ENCODE measurements around the gene ROM1.
"Not testable (repeated sequence)": the region's sequence is repeated elsewhere in the genome, so short reads cannot be mapped to it uniquely, and the experiment has no call there.

ROM1 gene, protein sequence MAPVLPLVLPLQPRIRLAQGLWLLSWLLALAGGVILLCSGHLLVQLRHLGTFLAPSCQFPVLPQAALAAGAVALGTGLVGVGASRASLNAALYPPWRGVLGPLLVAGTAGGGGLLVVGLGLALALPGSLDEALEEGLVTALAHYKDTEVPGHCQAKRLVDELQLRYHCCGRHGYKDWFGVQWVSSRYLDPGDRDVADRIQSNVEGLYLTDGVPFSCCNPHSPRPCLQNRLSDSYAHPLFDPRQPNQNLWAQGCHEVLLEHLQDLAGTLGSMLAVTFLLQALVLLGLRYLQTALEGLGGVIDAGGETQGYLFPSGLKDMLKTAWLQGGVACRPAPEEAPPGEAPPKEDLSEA

DNA sequence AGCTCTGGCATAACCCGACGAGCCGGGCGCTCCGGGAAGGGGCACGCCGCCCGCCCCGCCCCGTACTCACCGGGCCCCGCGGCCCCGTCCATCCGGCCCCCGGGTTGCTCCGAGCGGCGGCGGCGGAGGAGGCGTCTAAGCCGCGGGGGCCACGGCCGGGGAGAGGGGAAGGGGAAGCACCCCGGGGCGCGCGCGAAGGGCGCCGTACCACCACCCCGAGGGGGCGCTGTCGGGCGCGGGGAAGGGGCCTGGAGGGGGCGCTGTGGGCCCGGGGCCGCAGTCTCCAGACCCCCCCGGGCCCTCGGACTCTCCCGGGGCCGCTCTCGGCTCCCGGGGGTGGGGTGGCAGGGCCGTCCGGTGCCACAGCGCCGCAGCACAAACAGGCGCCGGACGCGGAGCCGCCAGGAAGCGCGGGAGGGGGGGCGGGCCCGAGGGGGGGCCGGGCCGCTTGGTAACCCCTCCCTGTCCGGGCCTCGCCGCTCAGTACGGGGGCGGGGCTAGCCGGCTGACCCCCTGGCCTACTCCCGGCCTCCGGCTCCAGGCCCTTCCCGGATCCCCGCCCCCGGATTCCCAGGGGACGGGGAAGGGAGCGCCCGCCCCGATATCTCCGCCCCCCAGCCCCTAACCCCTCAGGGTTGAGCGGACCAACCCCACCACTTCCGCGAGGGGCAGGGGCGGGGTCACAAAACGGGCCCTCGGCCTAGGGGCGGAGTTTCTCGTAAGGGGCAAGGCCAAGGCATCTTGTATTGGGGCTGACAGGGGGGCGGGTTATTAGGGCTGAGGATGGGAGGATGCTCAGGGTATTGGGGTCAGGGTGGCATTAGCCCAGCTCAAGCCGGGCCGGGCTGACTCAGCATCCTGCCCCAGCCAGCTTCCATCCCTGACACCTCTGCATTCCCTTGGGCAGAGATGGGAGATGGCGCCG lies at the start of gene ROM1, which contains the start of gene EML3:
TSS of gene ROM1 (plus strand) at position 892 of the 925 bp plus-strand sequence. CDS start at position 917, 25 bp downstream.
TSS of gene EML3 (minus strand) at position 410 of the 925 bp plus-strand sequence. CDS start at position 92, 318 bp downstream.
- Histone ChIP-seq H3K4me1 (ENCODE audit: insufficient read depth, insufficient read length) (peaks cover 28% of the 10 kb centered on the region), H3K27me3 (ENCODE audit: insufficient read depth, insufficient read length) (no peaks in the 10 kb centered on the region), H3K9ac (ENCODE audit: insufficient read length, low read depth) (peak within 1 kb of the TSS; percentile 92), H3K36me3 (ENCODE audit: insufficient read depth, insufficient read length, low read length) (peaks cover 40% of the 10 kb centered on the region), H3K4me3 (ENCODE audit: insufficient read length, low read depth) (peak within 1 kb of the TSS; percentile 78), H3K9me3 (ENCODE audit: insufficient read depth, low read length) (no peaks in the 10 kb centered on the region)
- DNase-seq (ENCODE audit: low read depth, low spot score) = peak; percentile 84
- TF ChIP-seq ZNF274 (IDR thresholded peaks at IDR 0.05; ENCODE audit: low read depth, low read length) = no peak
- no peak for TF ChIP-seq SUZ12 (IDR thresholded peaks at IDR 0.05; ENCODE audit: extremely low read depth, insufficient read depth, insufficient read length)
- no peak for TF ChIP-seq YY1 (IDR thresholded peaks at IDR 0.05; ENCODE audit: insufficient read depth, insufficient read length)

DNA sequence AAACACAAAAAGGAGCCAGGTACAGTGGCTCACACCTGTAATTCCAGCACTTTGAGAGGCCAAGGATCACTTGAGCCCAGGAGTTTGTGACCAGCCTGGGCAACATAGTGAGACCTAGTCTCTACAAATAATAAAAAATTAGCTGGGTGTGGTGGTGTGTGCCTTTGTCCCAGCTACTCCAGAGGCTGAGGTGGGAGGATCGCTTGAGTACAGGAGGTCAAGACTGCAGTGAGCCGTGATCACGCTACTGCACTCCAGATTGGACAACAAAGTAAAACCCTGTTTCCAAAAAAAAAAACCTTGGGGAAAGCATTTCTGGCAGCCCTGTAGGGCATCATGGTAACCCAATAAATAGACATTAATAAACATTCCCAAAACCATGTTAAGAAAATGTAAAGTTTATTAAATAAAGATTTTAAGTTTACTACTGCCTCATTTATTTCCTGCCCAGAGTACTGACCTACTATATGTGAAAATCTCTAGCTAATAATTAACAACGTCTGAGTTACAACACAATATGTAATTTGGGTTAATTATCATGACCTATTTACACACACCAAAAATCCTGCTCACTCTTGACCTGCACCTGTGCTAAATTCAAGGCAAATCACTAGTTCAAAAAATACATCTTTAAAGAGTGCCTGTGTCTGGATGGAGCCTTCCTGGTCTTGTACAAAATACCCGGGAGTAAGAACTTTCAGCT lies 47.8 kb upstream of the ROM1 start:
- Histone ChIP-seq H3K4me1 (ENCODE audit: insufficient read depth, insufficient read length) (peaks cover 6% of the 10 kb centered on the region), H3K4me3 (ENCODE audit: insufficient read length, low read depth) (no peak overlapping the region), H3K27me3 (ENCODE audit: insufficient read depth, insufficient read length) (no peaks in the 10 kb centered on the region), H3K9ac (ENCODE audit: insufficient read length, low read depth) (no peak overlapping the region), H3K36me3 (ENCODE audit: insufficient read depth, insufficient read length, low read length) (peaks cover 82% of the 10 kb centered on the region), H3K9me3 (ENCODE audit: insufficient read depth, low read length) (no peaks in the 10 kb centered on the region)
- no peak for DNase-seq (ENCODE audit: low read depth, low spot score)
- TF ChIP-seq SUZ12 (IDR thresholded peaks at IDR 0.05; ENCODE audit: extremely low read depth, insufficient read depth, insufficient read length) (no peak), ZNF274 (IDR thresholded peaks at IDR 0.05; ENCODE audit: low read depth, low read length) (no peak), YY1 (IDR thresholded peaks at IDR 0.05; ENCODE audit: insufficient read depth, insufficient read length) (no peak)

DNA sequence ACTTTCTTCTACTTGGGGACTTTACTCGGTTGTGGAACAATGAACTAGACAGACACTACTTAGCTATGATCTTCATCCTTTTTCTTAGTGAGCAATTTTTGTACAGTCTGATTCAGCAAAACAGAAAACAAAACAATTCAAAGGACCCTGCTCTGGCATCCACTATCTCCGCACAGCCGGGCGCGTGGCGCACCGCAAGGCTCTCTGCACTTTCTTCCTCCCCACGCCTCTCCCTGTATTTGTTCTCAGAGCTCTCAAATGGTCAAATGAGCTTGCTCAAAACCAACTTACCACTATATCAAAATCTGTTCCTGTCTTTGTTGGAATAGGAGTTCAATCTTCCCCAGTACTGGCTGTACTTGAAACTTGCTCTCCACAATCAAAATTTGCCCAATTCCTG lies 46.8 kb upstream of the ROM1 start:
- no peak for DNase-seq (ENCODE audit: low read depth, low spot score)
- Histone ChIP-seq H3K4me1 (ENCODE audit: insufficient read depth, insufficient read length) (peaks cover 6% of the 10 kb centered on the region), H3K4me3 (ENCODE audit: insufficient read length, low read depth) (no peak overlapping the region), H3K9me3 (ENCODE audit: insufficient read depth, low read length) (no peaks in the 10 kb centered on the region), H3K9ac (ENCODE audit: insufficient read length, low read depth) (no peak overlapping the region), H3K27me3 (ENCODE audit: insufficient read depth, insufficient read length) (no peaks in the 10 kb centered on the region), H3K36me3 (ENCODE audit: insufficient read depth, insufficient read length, low read length) (peaks cover 85% of the 10 kb centered on the region)
- TF ChIP-seq YY1 (IDR thresholded peaks at IDR 0.05; ENCODE audit: insufficient read depth, insufficient read length) = no peak
- TF ChIP-seq SUZ12 (IDR thresholded peaks at IDR 0.05; ENCODE audit: extremely low read depth, insufficient read depth, insufficient read length) = no peak
- TF ChIP-seq ZNF274 (IDR thresholded peaks at IDR 0.05; ENCODE audit: low read depth, low read length) = no peak

DNA sequence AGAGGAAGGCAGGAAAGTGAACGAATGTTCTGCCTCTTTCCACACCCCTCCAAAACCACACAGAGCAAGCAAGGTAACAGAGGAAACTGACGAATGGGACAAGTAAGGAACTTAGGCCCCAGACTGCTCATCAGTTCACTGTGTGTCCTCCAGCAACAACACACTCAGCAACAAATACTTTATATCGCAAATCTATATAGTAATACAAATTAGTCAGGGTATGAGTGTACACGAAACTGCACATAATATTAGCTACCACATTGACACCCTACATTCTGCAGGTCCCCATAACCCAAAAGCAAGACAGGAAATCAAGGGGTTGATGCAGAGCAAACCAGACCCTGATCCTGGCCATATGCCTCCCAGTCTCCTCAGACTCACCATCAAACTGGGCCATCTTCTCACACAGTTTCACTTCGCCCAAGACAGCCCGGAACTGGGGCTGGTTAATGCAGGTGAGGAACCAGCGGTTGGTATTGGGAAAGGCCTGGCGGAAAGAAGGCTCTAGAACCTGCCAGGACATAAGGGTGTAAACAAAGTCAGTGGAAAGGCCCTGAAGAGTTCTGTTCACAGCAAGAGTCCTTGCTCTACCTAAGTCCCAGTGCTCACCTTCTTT lies 45.9 kb upstream of the ROM1 start:
- Histone ChIP-seq H3K9me3 (ENCODE audit: insufficient read depth, low read length) (no peaks in the 10 kb centered on the region), H3K36me3 (ENCODE audit: insufficient read depth, insufficient read length, low read length) (peaks cover 92% of the 10 kb centered on the region), H3K27me3 (ENCODE audit: insufficient read depth, insufficient read length) (no peaks in the 10 kb centered on the region), H3K4me1 (ENCODE audit: insufficient read depth, insufficient read length) (peaks cover 10% of the 10 kb centered on the region), H3K9ac (ENCODE audit: insufficient read length, low read depth) (peak overlapping the region; percentile 24), H3K4me3 (ENCODE audit: insufficient read length, low read depth) (no peak overlapping the region)
- DNase-seq (ENCODE audit: low read depth, low spot score) = no peak
- no peak for TF ChIP-seq ZNF274 (IDR thresholded peaks at IDR 0.05; ENCODE audit: low read depth, low read length)
- TF ChIP-seq YY1 (IDR thresholded peaks at IDR 0.05; ENCODE audit: insufficient read depth, insufficient read length) = no peak
- no peak for TF ChIP-seq SUZ12 (IDR thresholded peaks at IDR 0.05; ENCODE audit: extremely low read depth, insufficient read depth, insufficient read length)

DNA sequence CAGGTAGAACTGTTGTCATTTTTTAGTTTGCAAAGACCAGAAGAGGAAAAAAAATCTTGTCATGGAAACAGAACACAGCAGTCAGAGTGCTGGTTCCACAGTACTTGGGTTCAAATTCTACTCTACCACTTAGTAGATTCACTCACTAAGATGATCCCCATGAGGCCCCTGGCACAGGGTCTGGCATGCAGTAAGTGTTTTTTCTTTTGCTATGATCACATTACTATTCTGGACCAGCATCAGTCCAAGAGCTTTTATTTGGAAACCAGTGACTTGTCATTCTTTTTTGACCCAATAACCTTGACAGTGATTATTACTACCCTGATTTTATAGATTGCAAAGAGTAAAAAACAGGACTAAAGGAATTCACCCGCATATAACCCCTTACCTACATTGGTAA lies 43.4 kb upstream of the ROM1 start:
- DNase-seq (ENCODE audit: low read depth, low spot score) = no peak
- Histone ChIP-seq H3K9ac (ENCODE audit: insufficient read length, low read depth) (peak overlapping the region; percentile 21), H3K27me3 (ENCODE audit: insufficient read depth, insufficient read length) (no peaks in the 10 kb centered on the region), H3K4me3 (ENCODE audit: insufficient read length, low read depth) (no peak overlapping the region), H3K36me3 (ENCODE audit: insufficient read depth, insufficient read length, low read length) (peaks cover 85% of the 10 kb centered on the region), H3K4me1 (ENCODE audit: insufficient read depth, insufficient read length) (peaks cover 6% of the 10 kb centered on the region), H3K9me3 (ENCODE audit: insufficient read depth, low read length) (no peaks in the 10 kb centered on the region)
- no peak for TF ChIP-seq YY1 (IDR thresholded peaks at IDR 0.05; ENCODE audit: insufficient read depth, insufficient read length)
- no peak for TF ChIP-seq SUZ12 (IDR thresholded peaks at IDR 0.05; ENCODE audit: extremely low read depth, insufficient read depth, insufficient read length)
- no peak for TF ChIP-seq ZNF274 (IDR thresholded peaks at IDR 0.05; ENCODE audit: low read depth, low read length)

DNA sequence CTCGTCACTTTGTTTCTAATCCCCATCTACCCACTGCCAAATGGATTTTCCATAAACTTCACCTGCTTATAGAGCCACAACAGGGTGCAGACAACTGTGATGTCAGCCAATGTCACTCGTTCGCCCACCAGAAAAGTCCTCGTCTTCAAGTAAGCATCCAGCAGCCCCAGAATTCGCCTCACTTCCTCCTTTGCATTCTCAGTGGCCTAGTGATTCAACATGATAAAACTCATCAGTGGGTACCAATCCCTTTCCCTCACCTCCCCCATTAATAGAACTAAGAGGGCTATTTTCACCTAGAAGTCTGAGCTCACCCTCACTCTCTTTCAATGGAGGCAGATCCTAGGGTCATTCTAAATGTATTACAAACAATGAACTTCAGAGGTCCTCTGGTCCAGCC lies 42.2 kb upstream of the ROM1 start:
- H3K9me3 ChIP-seq (ENCODE audit: insufficient read depth, low read length); H3K4me3 ChIP-seq (ENCODE audit: insufficient read length, low read depth); DNase-seq (ENCODE audit: low read depth, low spot score); H3K27me3 ChIP-seq (ENCODE audit: insufficient read depth, insufficient read length): not testable (repeated sequence)
- H3K9ac ChIP-seq (ENCODE audit: insufficient read length, low read depth) = peak overlapping the region; percentile 100
- peaks cover 81% of the 10 kb centered on the region for H3K36me3 ChIP-seq (ENCODE audit: insufficient read depth, insufficient read length, low read length)
- H3K4me1 ChIP-seq (ENCODE audit: insufficient read depth, insufficient read length) = peaks cover 14% of the 10 kb centered on the region

DNA sequence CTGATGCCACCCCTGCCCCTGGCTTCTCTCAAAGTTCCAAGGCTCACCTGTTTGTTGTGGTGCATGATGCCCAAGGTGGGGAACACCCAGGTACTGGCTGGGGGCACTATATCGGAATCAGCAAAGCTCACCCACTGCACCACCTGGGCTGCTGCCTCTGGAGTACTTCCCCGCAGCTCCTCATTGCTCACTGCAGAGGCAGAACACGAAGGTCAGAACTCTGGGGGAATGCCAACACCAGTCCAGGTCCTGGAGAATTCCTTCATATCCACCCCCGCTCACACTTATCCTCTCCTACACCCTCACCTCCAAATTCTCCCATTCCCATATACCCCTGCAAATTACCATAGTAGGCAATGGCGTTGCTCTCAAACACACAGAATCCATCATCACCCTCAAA lies 41.6 kb upstream of the ROM1 start:
- H3K9ac ChIP-seq (ENCODE audit: insufficient read length, low read depth) = peak overlapping the region; percentile 100
- DNase-seq (ENCODE audit: low read depth, low spot score); H3K9me3 ChIP-seq (ENCODE audit: insufficient read depth, low read length); H3K27me3 ChIP-seq (ENCODE audit: insufficient read depth, insufficient read length): not testable (repeated sequence)
- H3K4me3 ChIP-seq (ENCODE audit: insufficient read length, low read depth) = peak overlapping the region; percentile 97
- H3K36me3 ChIP-seq (ENCODE audit: insufficient read depth, insufficient read length, low read length) = peaks cover 81% of the 10 kb centered on the region
- peaks cover 14% of the 10 kb centered on the region for H3K4me1 ChIP-seq (ENCODE audit: insufficient read depth, insufficient read length)

All from NT2/D1 (cell line).